ENCODE measurements around the gene CCL5. TPM values are rescaled to one million over a fixed set of nuclear protein-coding genes. Genes with fewer than 3 reads are reported as not detected.

The CCL5 gene
- total RNA-seq, 2 experiments from 2014 or later = 782 to 938 TPM

DNA sequence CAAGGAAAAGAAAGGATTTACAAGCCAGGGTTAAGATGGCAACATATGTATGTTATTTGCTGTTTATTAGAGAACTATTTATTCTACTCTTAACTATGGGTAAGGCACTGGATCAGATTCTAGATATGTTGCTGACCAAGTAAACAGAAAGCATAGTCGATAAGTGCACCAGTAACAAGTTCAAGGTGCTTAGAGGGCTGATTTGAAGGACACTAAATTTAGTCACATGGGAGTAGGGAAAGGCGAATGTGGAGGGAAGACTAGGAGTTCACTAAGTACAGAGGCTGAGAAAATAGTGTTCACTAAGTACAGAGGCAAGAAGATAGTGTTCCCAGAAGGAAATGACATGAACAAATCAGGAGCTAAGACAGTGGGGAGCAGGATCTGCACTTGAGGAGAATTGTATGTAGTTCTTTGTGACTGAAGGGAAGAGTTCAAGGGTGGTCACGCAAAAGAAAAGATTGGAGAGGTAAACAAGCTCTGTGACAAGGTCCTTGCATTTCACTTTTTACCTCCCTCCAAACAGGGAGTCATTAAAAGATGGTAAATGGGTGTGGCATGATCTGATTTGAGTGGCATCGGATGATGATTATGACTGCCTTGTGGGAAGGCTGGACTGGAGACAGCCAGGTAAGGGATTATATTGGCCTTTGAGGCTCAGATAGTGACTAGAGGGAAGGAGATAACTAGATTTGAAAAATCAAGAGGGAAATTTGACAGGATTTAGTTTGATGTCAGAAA is 32.4 kb downstream of the CCL5 start:
- no peak for DNase-seq
- Mint-ChIP-seq H3K4me3 (no peak overlapping the region), H3K4me1 (peaks cover 13% of the 10 kb centered on the region), H3K27ac (peak overlapping the region; percentile 17), H3K36me3 (peaks cover 37% of the 10 kb centered on the region), H3K9me3 (no peaks in the 10 kb centered on the region), H3K27me3 (no peaks in the 10 kb centered on the region)
- no peak for ATAC-seq (ENCODE audit: low read depth)
- POLR2A ChIA-PET = interaction anchor here (0.6 to 2.4 kb wide), 4 partner anchors 19 to 83 kb away, joined by 3 to 10 read pairs (median 4); partner anchors contain the start of genes CCL5, RDM1 and TAF15

- H3K4me3 Mint-ChIP-seq = no peak overlapping the region
- DNase-seq (no peak), ATAC-seq (ENCODE audit: low read depth) (no peak)
- H3K9me3 Mint-ChIP-seq = no peaks in the 10 kb centered on the region
- POLR2A ChIA-PET = interaction anchor here (0.7 kb wide), 1 partner anchor 38 kb away, joined by 3 read pairs; the partner anchor contains the start of gene TAF15
- H3K27me3 Mint-ChIP-seq = no peaks in the 10 kb centered on the region
- H3K4me1 Mint-ChIP-seq = peaks cover 14% of the 10 kb centered on the region
- H3K36me3 Mint-ChIP-seq = peaks cover 42% of the 10 kb centered on the region
- H3K27ac Mint-ChIP-seq = no peak overlapping the region
These were observed 33.2 kb downstream of the CCL5 start for GRCh38 chr17:35847006-35847405.

GRCh38 chr17:35846055-35846809 is 33.9 kb downstream of the CCL5 start:
- H3K36me3 Mint-ChIP-seq = peaks cover 42% of the 10 kb centered on the region

GRCh38 chr17:35844547-35844946 is 35.6 kb downstream of the CCL5 start:
- Mint-ChIP-seq H3K27me3 (no peaks in the 10 kb centered on the region), H3K9me3 (no peaks in the 10 kb centered on the region), H3K27ac (no peak overlapping the region), H3K36me3 (peaks cover 42% of the 10 kb centered on the region), H3K4me1 (peaks cover 10% of the 10 kb centered on the region), H3K4me3 (no peak overlapping the region)
- ATAC-seq (ENCODE audit: low read depth) (no peak), DNase-seq (no peak)
- POLR2A ChIA-PET = no interaction called here

More at GRCh38 chr17:35846055-35846809, 33.9 kb downstream of the CCL5 start:
- no peaks in the 10 kb centered on the region for H3K9me3 Mint-ChIP-seq
- no peak for ATAC-seq (ENCODE audit: low read depth)
- H3K27ac Mint-ChIP-seq = no peak overlapping the region
- no peak for DNase-seq
- POLR2A ChIA-PET = no interaction called here
- H3K4me1 Mint-ChIP-seq = peaks cover 16% of the 10 kb centered on the region
- H3K4me3 Mint-ChIP-seq = no peak overlapping the region
- H3K27me3 Mint-ChIP-seq = no peaks in the 10 kb centered on the region

DNA sequence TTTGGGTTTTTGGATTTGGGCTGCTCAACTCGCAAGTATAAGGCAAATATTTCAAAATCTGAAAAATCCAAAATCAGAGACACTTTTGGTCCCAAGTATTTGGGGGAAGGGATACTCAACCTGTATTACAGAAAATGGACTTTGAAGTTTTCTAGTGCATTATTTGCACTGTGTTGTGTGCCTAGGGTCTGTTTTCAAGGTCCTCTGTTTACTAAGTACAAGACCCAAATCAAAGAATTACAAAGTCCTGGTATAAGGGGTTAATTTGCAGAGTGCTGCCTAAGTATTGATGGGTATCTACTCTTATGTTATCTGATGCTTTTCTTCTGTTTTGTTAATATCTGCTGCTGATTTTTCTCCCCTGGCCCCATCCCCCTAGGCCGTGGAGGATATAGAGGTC is 36.5 kb downstream of the CCL5 start:
- no peak overlapping the region for H3K27ac Mint-ChIP-seq

DNA sequence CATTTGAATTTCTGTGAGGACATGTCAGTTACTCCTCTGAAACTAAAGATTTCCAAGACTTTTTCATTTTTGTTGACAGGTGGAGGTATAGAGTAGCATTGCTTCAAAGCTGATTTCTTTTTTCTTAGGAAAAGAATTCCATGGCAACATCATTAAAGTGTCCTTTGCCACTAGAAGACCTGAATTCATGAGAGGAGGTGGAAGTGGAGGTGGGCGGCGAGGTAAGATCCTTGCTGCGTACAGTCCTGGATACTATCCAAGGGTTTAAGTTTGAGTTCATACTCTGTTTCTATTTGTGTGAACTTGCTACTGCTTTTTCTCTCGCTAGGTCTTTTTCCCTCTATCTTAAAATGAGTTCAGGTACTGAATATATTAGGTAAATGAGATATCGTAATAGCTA is 37.9 kb downstream of the CCL5 start:
- Mint-ChIP-seq H3K36me3 (peaks cover 41% of the 10 kb centered on the region), H3K27me3 (no peaks in the 10 kb centered on the region), H3K4me1 (peaks cover 13% of the 10 kb centered on the region), H3K27ac (peak overlapping the region; percentile 34), H3K9me3 (no peaks in the 10 kb centered on the region), H3K4me3 (no peak overlapping the region)
- POLR2A ChIA-PET = interaction anchor here (1.8 kb wide), 1 partner anchor 33 kb away, joined by 5 read pairs; the partner anchor contains the start of gene TAF15
- DNase-seq = no peak
- no peak for ATAC-seq (ENCODE audit: low read depth)

More for the DNA sequence above, 36.5 kb downstream of the CCL5 start:
- ATAC-seq (ENCODE audit: low read depth) (no peak), DNase-seq (no peak)
- Mint-ChIP-seq H3K27me3 (no peaks in the 10 kb centered on the region), H3K4me1 (peaks cover 8% of the 10 kb centered on the region), H3K9me3 (no peaks in the 10 kb centered on the region), H3K4me3 (no peak overlapping the region), H3K36me3 (peaks cover 41% of the 10 kb centered on the region)
- POLR2A ChIA-PET = no interaction called here

DNA sequence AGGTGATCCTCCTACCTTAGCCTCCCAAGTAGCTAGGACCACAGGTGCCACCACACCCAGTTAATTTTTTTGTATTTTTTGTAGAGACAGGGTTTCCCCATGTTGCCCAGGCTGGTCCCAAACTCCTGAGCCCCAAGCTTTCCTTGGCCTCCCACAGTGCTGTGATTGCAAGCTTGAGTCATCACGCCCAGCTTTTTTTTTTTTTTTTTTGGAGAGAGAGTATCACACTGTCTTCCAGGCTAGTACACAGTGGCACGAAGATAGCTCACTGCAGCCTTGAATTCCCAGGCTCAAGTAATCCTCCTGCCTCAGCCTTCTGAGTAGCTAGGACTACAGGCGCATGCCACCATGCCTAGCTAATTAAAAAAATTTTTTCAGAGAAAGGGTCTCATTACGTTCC is 38.7 kb downstream of the CCL5 start:
- POLR2A ChIA-PET = interaction anchor here (1.0 to 1.8 kb wide), 2 partner anchors 33 to 65 kb away, joined by 3 to 5 read pairs; partner anchors contain the start of gene TAF15
- H3K9me3 Mint-ChIP-seq = no peaks in the 10 kb centered on the region
- no peak overlapping the region for H3K4me3 Mint-ChIP-seq
- peaks cover 13% of the 10 kb centered on the region for H3K4me1 Mint-ChIP-seq
- H3K36me3 Mint-ChIP-seq = peaks cover 47% of the 10 kb centered on the region
- ATAC-seq (ENCODE audit: low read depth) (no peak), DNase-seq (no peak)
- H3K27me3 Mint-ChIP-seq = no peaks in the 10 kb centered on the region
- no peak overlapping the region for H3K27ac Mint-ChIP-seq

DNA sequence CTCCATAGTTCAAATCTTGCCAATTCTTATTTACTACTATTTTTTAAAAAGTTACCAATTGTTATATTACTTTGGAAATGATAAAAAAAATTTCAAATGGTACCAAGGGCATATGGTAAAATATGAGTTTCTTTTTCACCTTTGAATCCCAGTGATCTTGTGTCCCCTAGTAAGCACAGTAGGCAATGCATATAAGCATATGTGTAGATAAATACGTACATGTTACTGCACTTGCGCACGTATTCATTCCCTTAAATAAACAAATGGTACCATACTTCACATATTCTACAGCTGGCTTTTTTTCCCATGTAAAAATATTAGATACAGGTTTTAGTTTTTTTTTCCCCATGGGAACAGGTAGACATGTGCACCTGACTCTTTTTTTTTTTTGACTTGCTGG is 39.1 kb downstream of the CCL5 start:
- Mint-ChIP-seq H3K4me3 (no peak overlapping the region), H3K27ac (no peak overlapping the region), H3K4me1 (peaks cover 13% of the 10 kb centered on the region), H3K9me3 (no peaks in the 10 kb centered on the region), H3K27me3 (no peaks in the 10 kb centered on the region), H3K36me3 (peaks cover 48% of the 10 kb centered on the region)
- ATAC-seq (ENCODE audit: low read depth) (no peak), DNase-seq (no peak)
- POLR2A ChIA-PET = interaction anchor here (1.0 to 1.8 kb wide), 2 partner anchors 32 to 65 kb away, joined by 3 to 5 read pairs; partner anchors contain the start of gene TAF15

DNA sequence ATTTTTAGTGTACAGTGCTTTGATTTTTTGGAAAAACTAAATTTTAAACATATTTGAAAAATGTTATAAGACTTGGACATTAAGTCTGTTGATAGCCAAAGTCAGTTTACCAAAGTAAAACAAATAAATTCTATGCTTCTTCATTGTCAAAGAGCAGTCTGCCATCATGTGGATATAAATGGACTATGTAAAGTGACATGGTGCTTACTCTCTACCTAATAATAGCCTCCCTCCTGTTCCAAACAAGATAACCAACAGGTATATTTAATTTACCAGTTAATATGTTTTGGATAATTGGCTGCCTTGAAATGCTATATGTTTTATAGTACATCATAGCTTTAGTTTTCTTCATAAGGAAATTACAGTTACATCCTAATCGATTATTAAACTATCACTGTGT is 55.0 kb downstream of the CCL5 start:
- Mint-ChIP-seq H3K36me3 (peaks cover 27% of the 10 kb centered on the region), H3K9me3 (no peaks in the 10 kb centered on the region), H3K4me3 (no peak overlapping the region), H3K27ac (no peak overlapping the region), H3K27me3 (no peaks in the 10 kb centered on the region), H3K4me1 (peaks cover 4% of the 10 kb centered on the region)
- DNase-seq = no peak
- ATAC-seq (ENCODE audit: low read depth) = no peak
- POLR2A ChIA-PET = no interaction called here

Other genes starting within 250 kb of the CCL5 start
- gene RASL10B, start 148.7 kb downstream of the CCL5 start, total RNA-seq = under 1 TPM; 0.09 to 0.53 TPM
- under 1 TPM in 1 of 2 experiments, not detected in 1; 0.11 TPM for gene GAS2L2, start 127.1 kb downstream of the CCL5 start, total RNA-seq
- gene C17orf50, start 119.5 kb downstream of the CCL5 start, total RNA-seq = not detected
- gene MMP28, start 84.7 kb downstream of the CCL5 start, total RNA-seq = under 1 TPM; 0.45 to 0.75 TPM
- gene TAF15, start 70.9 kb downstream of the CCL5 start, total RNA-seq = 100 to 1,000 TPM; 291 to 299 TPM
- 1 to 10 TPM; 6.3 to 6.7 TPM for gene HEATR9, start 11.5 kb downstream of the CCL5 start, total RNA-seq
- 10 to 100 TPM; 17.3 to 25.0 TPM for gene RDM1, start 50.4 kb upstream of the CCL5 start, total RNA-seq
- not detected for gene LYZL6, start 63.4 kb upstream of the CCL5 start, total RNA-seq
- not detected for gene CCL16, start 101.1 kb upstream of the CCL5 start, total RNA-seq
- gene CCL14, start 106.4 kb upstream of the CCL5 start, total RNA-seq = not detected
- not detected for gene CCL15, start 121.2 kb upstream of the CCL5 start, total RNA-seq
- not detected for gene CCL23, start 137.6 kb upstream of the CCL5 start, total RNA-seq
- not detected for gene CCL18, start 183.9 kb upstream of the CCL5 start, total RNA-seq
- gene CCL3, start 209.8 kb upstream of the CCL5 start, total RNA-seq = 1 to 10 TPM; 2.9 to 4.7 TPM
- gene CCL4, start 223.5 kb upstream of the CCL5 start, total RNA-seq = 10 to 100 TPM; 12.2 to 14.8 TPM